Activated naive CD4-positive, alpha-beta T cell treated with anti-CD3 and anti-CD28 coated beads for 36 hours (primary cell): ENCODE data around the gene SRCIN1. TPM values are rescaled to one million over a fixed set of nuclear protein-coding genes. Genes with fewer than 3 reads are reported as not detected.
"Not testable (repeated sequence)": the region's sequence is repeated elsewhere in the genome, so short reads cannot be mapped to it uniquely, and the experiment has no call there.

ENCODE experiments used
- CTCF ChIA-PET: fragments of 350-600 bp; sonication (Branson Sonifier 250); formaldehyde crosslinking; loops from one replicate; lab custom pipeline; 2021; ENCODE audit warnings: antibody characterized with exemption; lab: Charles Lee
- DNase-seq: peaks from one replicate; pipeline ENCODE4 v3.0.0-alpha.2; 2020
- H3K27ac Mint-ChIP-seq: one replicate; pipeline ENCODE4 v1.8.0; 2021; ENCODE audit warnings: mild to moderate bottlenecking, mixed read lengths
- H3K27me3 Mint-ChIP-seq: one replicate; pipeline ENCODE4 v1.8.0; 2021; ENCODE audit warnings: low read depth, mixed read lengths
- H3K36me3 Mint-ChIP-seq: one replicate; pipeline ENCODE4 v1.8.0; 2021; ENCODE audit warnings: low read depth, mixed read lengths
- H3K4me1 Mint-ChIP-seq: one replicate; pipeline ENCODE4 v1.8.0; 2021; ENCODE audit warnings: low read depth, mixed read lengths
- H3K4me3 Mint-ChIP-seq: one replicate; pipeline ENCODE4 v1.8.0; 2021; ENCODE audit warnings: mild to moderate bottlenecking, moderate library complexity, mixed read lengths
- H3K9me3 Mint-ChIP-seq: one replicate; pipeline ENCODE4 v1.8.0; 2021; ENCODE audit warnings: mixed read lengths
- intact Hi-C: fragments of 100-400 bp; cut with micrococcal nuclease; formaldehyde crosslinking; loops from one replicate; pipeline ENCODE4 v1.15.1; 2023
- total RNA-seq, 2 experiments: library from RNA; stranded (reverse); gene quantifications; one replicate each; pipeline ENCODE4 v1.2.3, GENCODE V29; 2021

Gene SRCIN1, protein sequence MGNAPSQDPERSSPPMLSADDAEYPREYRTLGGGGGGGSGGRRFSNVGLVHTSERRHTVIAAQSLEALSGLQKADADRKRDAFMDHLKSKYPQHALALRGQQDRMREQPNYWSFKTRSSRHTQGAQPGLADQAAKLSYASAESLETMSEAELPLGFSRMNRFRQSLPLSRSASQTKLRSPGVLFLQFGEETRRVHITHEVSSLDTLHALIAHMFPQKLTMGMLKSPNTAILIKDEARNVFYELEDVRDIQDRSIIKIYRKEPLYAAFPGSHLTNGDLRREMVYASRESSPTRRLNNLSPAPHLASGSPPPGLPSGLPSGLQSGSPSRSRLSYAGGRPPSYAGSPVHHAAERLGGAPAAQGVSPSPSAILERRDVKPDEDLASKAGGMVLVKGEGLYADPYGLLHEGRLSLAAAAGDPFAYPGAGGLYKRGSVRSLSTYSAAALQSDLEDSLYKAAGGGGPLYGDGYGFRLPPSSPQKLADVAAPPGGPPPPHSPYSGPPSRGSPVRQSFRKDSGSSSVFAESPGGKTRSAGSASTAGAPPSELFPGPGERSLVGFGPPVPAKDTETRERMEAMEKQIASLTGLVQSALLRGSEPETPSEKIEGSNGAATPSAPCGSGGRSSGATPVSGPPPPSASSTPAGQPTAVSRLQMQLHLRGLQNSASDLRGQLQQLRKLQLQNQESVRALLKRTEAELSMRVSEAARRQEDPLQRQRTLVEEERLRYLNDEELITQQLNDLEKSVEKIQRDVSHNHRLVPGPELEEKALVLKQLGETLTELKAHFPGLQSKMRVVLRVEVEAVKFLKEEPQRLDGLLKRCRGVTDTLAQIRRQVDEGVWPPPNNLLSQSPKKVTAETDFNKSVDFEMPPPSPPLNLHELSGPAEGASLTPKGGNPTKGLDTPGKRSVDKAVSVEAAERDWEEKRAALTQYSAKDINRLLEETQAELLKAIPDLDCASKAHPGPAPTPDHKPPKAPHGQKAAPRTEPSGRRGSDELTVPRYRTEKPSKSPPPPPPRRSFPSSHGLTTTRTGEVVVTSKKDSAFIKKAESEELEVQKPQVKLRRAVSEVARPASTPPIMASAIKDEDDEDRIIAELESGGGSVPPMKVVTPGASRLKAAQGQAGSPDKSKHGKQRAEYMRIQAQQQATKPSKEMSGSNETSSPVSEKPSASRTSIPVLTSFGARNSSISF
- total RNA-seq = under 1 TPM; 0.67 to 0.94 TPM

DNA sequence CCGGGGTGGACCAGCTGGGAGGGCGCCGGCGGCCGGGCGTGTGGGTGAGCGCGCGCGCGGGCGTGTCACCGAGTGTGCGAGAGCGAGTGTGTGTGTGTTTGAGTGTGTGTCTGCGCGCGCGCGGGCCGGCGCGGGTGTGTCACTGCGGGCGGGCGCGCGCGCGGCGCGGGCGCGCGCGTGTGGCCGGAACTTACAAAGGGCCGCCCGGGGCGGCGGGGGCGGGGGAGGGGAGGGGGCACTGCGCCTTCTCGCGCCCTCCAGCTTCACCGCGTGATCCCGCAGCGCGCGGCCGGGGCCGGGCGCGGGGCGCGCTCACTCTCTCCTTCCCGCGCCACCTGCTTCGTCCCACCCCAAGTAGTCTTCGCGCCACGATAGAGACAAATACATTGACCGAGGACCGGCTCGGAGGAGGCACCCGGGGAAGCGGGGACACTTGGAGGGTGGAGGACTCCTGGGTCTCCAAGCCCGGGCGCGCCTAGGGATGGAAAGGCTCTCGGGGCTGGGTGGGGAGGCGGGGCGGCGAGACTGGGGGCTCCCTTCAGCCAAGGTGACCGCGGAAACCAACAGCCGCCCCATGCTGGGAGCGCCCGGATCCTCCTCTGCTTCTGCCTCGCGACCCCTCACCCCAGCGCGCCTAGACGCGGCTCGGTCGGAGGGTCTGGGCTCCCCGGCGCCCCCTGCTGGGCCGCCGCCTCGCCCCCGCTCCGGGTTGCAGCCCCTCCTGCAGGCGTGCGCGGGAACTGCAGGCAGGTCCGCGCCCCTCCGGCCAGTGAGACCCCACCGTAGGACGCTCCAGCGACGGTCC lies at the start of gene SRCIN1:
Gene SRCIN1, minus strand, starts transcription at position 112 of the 805 bp plus-strand sequence. CDS start 247 bp downstream, outside the sequence.
- intact Hi-C loops = loop anchor here (1.0 to 5.0 kb wide), 3 partner anchors 48 to 146 kb away; partner anchors contain the start of gene PSMB3
- H3K4me3 Mint-ChIP-seq = peak within 1 kb of the TSS; percentile 58
- no peaks in the 10 kb centered on the region for H3K9me3 Mint-ChIP-seq
- H3K27ac Mint-ChIP-seq = no peak within 1 kb of the TSS
- H3K27me3 Mint-ChIP-seq = peaks cover 65% of the 10 kb centered on the region
- no peaks in the 10 kb centered on the region for H3K36me3 Mint-ChIP-seq
- CTCF ChIA-PET = interaction anchor here (0.7 to 6.1 kb wide), 5 partner anchors 20 to 61 kb away, joined by 3 to 40 read pairs (median 5); no protein-coding TSS in a partner anchor
- H3K4me1 Mint-ChIP-seq = peaks cover 13% of the 10 kb centered on the region
- DNase-seq = peak; percentile 52

DNA sequence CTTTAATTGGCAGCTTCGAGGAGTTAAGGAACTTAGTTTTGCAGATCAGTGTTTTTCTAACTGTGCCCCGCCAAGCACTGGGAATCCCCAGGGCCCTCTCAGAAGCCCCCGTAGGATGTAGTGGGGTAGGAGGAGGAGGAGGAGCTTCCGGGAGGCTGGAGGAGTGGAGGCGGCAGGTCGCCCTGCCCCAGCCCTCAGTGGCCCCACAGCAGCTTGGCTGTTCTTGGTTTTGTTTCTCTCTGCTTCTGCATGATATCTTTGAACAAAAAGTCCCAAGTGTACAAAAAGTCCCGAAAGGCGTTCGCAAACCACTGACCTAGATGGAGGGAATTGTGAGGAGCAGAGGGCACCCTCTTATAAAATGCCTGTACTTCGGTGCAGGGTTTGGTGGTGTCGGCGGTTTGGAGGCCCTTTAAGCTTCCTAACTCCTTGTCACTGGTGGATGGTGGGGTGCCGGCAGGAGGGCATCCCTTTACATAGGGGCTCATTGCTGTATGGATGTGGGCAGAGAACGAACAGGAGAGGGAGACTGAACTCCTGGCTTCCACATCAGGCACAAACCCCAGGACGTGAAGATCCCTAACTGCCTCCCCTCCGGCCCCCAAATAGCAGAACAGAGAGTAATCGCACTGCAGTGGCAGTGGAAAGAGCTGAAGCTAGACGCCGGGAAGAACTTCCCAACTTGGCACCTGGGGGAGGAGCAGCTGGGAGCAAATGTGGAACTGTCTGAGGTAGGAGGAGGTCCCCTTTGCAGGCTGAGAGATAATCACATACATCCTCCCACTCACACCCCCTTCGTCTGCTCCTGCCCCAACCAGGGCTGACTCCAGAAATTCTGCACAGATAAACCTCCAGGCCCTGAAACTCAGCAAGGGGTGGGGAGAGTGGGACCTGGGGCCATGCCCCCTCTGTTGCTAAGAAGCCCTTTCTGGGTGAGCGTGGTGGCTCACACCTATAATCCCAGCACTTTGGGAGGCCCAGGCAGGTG lies 49.0 kb upstream of the SRCIN1 start:
- H3K9me3 Mint-ChIP-seq = no peaks in the 10 kb centered on the region
- peaks cover 27% of the 10 kb centered on the region for H3K27me3 Mint-ChIP-seq
- CTCF ChIA-PET = interaction anchor here (0.9 to 3.8 kb wide), 4 partner anchors 8 to 138 kb away, joined by 3 to 17 read pairs (median 4); no protein-coding TSS in a partner anchor
- no peak for DNase-seq
- intact Hi-C loops = no loop called here
- H3K27ac Mint-ChIP-seq = no peak overlapping the region
- H3K36me3 Mint-ChIP-seq = no peaks in the 10 kb centered on the region
- H3K4me3 Mint-ChIP-seq = no peak overlapping the region
- peaks cover 17% of the 10 kb centered on the region for H3K4me1 Mint-ChIP-seq

DNA sequence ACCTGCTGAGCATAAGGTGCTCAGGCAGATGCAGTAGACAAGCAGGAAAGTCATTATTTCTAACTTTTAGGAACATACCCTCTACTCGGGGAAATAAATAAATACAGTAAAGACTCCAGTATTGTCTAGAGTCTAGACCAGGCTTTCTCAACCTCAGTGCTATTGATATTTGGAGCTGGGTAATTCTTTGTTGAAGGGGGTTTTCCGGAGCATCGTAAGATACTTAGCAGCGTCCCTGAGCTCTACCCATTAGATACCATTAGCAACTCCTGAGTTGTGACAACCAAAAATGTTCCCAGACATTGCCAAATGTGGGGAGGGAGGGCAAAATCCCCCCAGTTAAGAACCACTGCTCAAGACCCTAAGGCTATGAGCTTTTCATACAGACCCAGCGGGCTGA lies 47.9 kb upstream of the SRCIN1 start:
- peaks cover 16% of the 10 kb centered on the region for H3K4me1 Mint-ChIP-seq
- no peak overlapping the region for H3K27ac Mint-ChIP-seq
- no peaks in the 10 kb centered on the region for H3K36me3 Mint-ChIP-seq
- H3K4me3 Mint-ChIP-seq = no peak overlapping the region
- no peaks in the 10 kb centered on the region for H3K9me3 Mint-ChIP-seq
- no peak for DNase-seq
- CTCF ChIA-PET = interaction anchor here (0.9 to 3.8 kb wide), 4 partner anchors 9 to 137 kb away, joined by 3 to 17 read pairs (median 4); no protein-coding TSS in a partner anchor
- intact Hi-C loops = no loop called here
- H3K27me3 Mint-ChIP-seq = peaks cover 27% of the 10 kb centered on the region

DNA sequence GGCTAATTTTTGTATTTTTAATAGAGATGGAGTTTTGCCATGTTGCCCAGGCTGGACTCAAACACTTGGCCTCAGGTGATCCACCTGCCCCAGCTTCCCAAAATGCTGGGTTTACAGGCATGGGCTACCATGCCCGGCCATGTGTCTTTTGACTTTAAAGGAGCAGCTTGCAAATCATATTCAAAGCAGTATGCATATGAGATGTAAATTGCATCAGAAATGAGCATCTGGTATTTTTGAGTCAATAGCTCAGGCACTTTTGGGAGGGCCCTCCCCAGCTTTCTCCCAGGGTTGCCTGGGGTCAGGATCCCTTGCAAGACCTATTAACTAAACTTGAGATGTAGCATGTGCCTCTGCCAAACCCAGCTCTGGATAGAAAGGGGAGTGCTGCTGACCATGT lies 47.5 kb upstream of the SRCIN1 start:
- no peak overlapping the region for H3K4me3 Mint-ChIP-seq
- no peak for DNase-seq
- intact Hi-C loops = no loop called here
- peaks cover 13% of the 10 kb centered on the region for H3K4me1 Mint-ChIP-seq
- CTCF ChIA-PET = interaction anchor here (1.3 to 3.8 kb wide), 2 partner anchors 10 to 14 kb away, joined by 5 to 17 read pairs; no protein-coding TSS in a partner anchor
- H3K27me3 Mint-ChIP-seq = peaks cover 24% of the 10 kb centered on the region
- H3K36me3 Mint-ChIP-seq = no peaks in the 10 kb centered on the region
- H3K27ac Mint-ChIP-seq = no peak overlapping the region
- no peaks in the 10 kb centered on the region for H3K9me3 Mint-ChIP-seq

DNA sequence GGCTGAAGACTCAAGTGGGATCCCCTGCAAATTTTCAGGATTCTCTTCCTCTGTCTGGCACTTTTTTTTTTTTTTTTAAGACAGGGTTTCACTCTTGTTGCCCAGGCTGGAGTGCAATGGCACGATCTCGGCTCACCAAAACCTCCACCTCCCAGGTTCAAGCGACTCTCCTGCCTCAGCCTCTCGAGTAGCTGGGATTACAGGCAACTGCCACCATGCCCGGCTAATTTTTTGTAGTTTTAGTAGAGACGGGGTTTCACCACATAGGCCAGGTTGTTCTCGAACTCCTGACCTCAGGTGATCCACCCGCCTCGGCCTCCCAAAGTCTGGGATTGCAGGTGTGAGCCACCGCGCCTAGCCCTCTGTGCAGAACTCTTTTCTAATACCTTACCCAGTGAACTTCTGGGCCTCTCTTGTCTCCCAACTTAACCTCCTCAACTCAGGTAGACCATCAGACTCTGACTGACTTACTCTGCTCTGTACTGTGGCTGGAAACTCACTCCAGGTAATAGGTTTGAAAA lies 45.0 kb upstream of the SRCIN1 start:
- peaks cover 13% of the 10 kb centered on the region for H3K27me3 Mint-ChIP-seq
- H3K36me3 Mint-ChIP-seq, H3K27ac Mint-ChIP-seq, H3K4me3 Mint-ChIP-seq, DNase-seq, H3K9me3 Mint-ChIP-seq, intact Hi-C loops: not testable (repeated sequence)
- H3K4me1 Mint-ChIP-seq = peaks cover 13% of the 10 kb centered on the region
- CTCF ChIA-PET = interaction anchor here (0.6 to 1.5 kb wide), 4 partner anchors 17 to 156 kb away, joined by 3 to 5 read pairs (median 4); no protein-coding TSS in a partner anchor

DNA sequence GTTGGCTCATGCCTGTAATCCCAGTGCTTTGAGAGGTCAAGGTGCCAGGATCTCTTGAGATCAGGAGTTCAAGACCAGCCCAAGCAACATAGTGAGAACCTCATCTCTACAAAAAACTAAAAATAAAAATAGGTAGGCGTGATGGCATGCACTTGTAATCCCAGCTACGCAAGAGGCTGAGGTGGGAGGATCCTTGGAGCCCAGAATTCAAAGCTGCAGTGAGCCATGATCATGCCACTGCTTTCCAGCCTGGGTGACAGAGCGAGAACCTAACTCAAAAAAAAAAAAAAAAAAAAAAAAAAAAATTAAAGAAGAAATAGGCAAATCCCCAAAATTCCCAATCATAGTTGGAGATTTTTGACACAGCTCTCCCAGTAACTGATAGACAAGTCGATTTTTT lies 32.2 kb upstream of the SRCIN1 start:
- Mint-ChIP-seq H3K4me1 (no peaks in the 10 kb centered on the region), H3K9me3 (no peaks in the 10 kb centered on the region), H3K4me3 (no peak overlapping the region), H3K27me3 (peaks cover 11% of the 10 kb centered on the region), H3K36me3 (no peaks in the 10 kb centered on the region), H3K27ac (no peak overlapping the region)
- intact Hi-C loops = no loop called here
- no peak for DNase-seq
- CTCF ChIA-PET = no interaction called here

DNA sequence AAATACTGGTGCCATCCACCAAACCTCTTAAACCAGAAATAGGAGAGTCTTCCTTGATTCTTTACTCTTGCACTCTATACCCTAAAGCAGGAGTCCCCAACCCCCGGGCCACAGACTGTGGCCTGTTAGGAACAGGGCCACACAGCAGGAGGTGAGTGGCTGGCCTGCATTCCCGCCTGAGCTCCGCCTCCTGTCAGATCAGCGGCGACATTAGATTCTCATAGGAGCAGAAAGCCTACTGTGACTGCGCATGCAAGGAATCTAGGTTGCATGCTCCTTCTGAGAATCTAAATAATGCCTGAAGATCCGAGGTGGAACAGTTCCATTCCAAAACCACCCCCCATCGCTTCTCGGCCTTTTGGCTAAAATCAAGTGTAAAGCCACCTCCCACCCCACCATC lies 30.3 kb upstream of the SRCIN1 start:
- Mint-ChIP-seq H3K4me1 (no peaks in the 10 kb centered on the region), H3K36me3 (no peaks in the 10 kb centered on the region), H3K4me3 (no peak overlapping the region), H3K27me3 (peaks cover 11% of the 10 kb centered on the region), H3K9me3 (no peaks in the 10 kb centered on the region), H3K27ac (no peak overlapping the region)
- DNase-seq = no peak
- intact Hi-C loops = no loop called here
- CTCF ChIA-PET = no interaction called here

DNA sequence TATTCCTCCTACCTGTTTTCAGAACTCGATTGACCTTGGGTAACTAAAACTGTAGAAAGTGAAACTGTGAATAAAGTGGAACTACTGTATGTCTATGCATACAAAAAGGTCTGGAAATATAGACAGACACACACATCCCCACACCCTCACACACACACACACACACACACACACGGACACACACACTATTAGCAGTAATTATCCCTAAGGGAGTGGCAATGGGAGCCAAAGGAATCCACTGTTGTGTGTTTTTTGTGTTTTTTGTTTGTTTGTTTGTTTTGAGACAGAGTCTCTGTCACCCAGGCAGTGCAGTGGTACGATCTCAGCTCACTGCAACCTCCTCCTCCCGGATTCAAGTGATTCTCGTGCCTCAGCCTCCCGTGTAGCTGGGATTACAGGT lies 26.6 kb upstream of the SRCIN1 start:
- Mint-ChIP-seq H3K27ac (no peak overlapping the region), H3K9me3 (no peaks in the 10 kb centered on the region), H3K4me3 (no peak overlapping the region), H3K36me3 (no peaks in the 10 kb centered on the region), H3K4me1 (no peaks in the 10 kb centered on the region), H3K27me3 (peaks cover 9% of the 10 kb centered on the region)
- CTCF ChIA-PET = no interaction called here
- intact Hi-C loops = no loop called here
- no peak for DNase-seq

DNA sequence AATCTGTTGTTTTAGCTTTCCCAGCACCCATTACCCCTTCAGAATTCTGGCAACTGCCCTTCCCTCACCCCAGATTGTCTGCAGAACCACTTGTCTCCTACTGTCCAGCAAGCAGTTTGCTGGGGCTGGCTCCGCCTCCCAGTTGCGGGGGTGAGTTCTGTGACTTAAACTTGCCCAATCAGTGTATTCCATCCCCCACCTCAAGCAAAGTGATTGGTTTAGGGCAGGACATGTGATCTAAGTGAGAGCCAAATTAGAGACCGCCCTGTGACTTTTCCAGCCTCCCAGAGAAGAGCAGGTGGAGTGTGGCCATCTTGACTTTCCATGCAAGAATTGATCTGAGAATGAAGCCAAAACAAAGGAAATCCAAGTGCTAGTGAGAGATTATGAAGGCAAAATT lies 22.7 kb upstream of the SRCIN1 start:
- H3K4me1 Mint-ChIP-seq = peaks cover 5% of the 10 kb centered on the region
- H3K4me3 Mint-ChIP-seq = no peak overlapping the region
- intact Hi-C loops = no loop called here
- CTCF ChIA-PET = interaction anchor here (0.6 kb wide), 1 partner anchor 519 kb away, joined by 3 read pairs; no protein-coding TSS in a partner anchor
- DNase-seq = no peak
- H3K9me3 Mint-ChIP-seq = no peaks in the 10 kb centered on the region
- peaks cover 7% of the 10 kb centered on the region for H3K27me3 Mint-ChIP-seq
- no peaks in the 10 kb centered on the region for H3K36me3 Mint-ChIP-seq
- no peak overlapping the region for H3K27ac Mint-ChIP-seq

DNA sequence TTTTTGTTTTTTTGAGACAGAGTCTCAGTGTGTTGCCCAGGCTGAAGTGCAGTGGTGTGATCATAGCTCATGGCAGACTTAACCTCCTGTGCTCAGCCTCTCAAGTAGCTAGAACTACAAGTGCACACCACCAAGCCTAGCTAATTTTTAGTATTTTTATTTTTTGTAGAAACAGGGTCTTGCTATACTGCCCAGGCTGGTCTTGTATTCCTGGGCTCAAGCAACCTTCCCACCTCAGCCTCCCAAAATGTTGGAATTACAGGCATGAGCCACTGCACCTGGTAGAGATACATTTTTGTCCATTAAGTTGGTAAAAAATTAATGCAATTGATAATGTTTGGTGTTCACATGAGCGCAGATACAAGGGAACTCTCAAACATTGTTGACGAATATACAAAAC lies 22.2 kb upstream of the SRCIN1 start:
- peaks cover 5% of the 10 kb centered on the region for H3K4me1 Mint-ChIP-seq
- CTCF ChIA-PET = interaction anchor here (0.6 kb wide), 1 partner anchor 520 kb away, joined by 3 read pairs; no protein-coding TSS in a partner anchor
- H3K27me3 Mint-ChIP-seq = peaks cover 7% of the 10 kb centered on the region
- H3K9me3 Mint-ChIP-seq = no peaks in the 10 kb centered on the region
- H3K36me3 Mint-ChIP-seq = no peaks in the 10 kb centered on the region
- intact Hi-C loops = no loop called here
- DNase-seq = no peak
- H3K27ac Mint-ChIP-seq = no peak overlapping the region
- no peak overlapping the region for H3K4me3 Mint-ChIP-seq
